H9 (cell line): ENCODE measurements around the gene RIPOR1. TPM values are rescaled to one million over a fixed set of nuclear protein-coding genes. Genes with fewer than 3 reads are reported as not detected.

Experiments used
- DNase-seq: peaks from one replicate; pipeline ENCODE4 v3.0.0-alpha.2; 2017
- H2AFZ ChIP-seq: one replicate; pipeline ENCODE4 v1.6.1; 2013; ENCODE audit warnings: mild to moderate bottlenecking, low read length, control low read depth, moderate library complexity
- H2AK5ac ChIP-seq: 2 replicates; pipeline ENCODE4 v1.6.1; 2013; ENCODE audit warnings: low read length, control low read depth, mixed read lengths; ENCODE audit not compliant: insufficient read length
- H2BK120ac ChIP-seq: one replicate; pipeline ENCODE4 v1.6.1; 2013; ENCODE audit warnings: low read depth, mild to moderate bottlenecking, low read length, control low read depth, inconsistent platforms; ENCODE audit not compliant: poor library complexity, severe bottlenecking
- H2BK12ac ChIP-seq: 2 replicates; pipeline ENCODE4 v1.6.1; 2013; ENCODE audit warnings: low read length, control low read depth, mixed read lengths, low read depth; ENCODE audit not compliant: insufficient read length
- H2BK15ac ChIP-seq: 2 replicates; pipeline ENCODE4 v1.6.1; 2013; ENCODE audit warnings: low read depth, low read length, control low read depth
- H2BK20ac ChIP-seq: one replicate; pipeline ENCODE4 v1.6.1; 2013; ENCODE audit warnings: low read depth, mild to moderate bottlenecking, low read length, control low read depth, inconsistent platforms; ENCODE audit not compliant: poor library complexity, severe bottlenecking
- H2BK5ac ChIP-seq: 2 replicates; pipeline ENCODE4 v1.6.1; 2013; ENCODE audit warnings: low read length, control low read depth, mixed read lengths; ENCODE audit not compliant: insufficient read length
- H3K14ac ChIP-seq: 2 replicates; pipeline ENCODE4 v1.6.1; 2013; ENCODE audit warnings: low read length, control low read depth; ENCODE audit not compliant: insufficient read depth
- H3K18ac ChIP-seq: 2 replicates; pipeline ENCODE4 v1.6.1; 2013; ENCODE audit warnings: low read depth, mild to moderate bottlenecking, mixed read lengths, low read length, control low read depth; ENCODE audit not compliant: insufficient read length
- H3K23ac ChIP-seq: 2 replicates; pipeline ENCODE4 v1.6.1; 2013; ENCODE audit warnings: low read length, control low read depth, mixed read lengths, low read depth; ENCODE audit not compliant: insufficient read length
- H3K23me2 ChIP-seq: 2 replicates; pipeline ENCODE4 v1.6.1; 2013; ENCODE audit warnings: low read depth, mild to moderate bottlenecking, mixed read lengths, low read length, control low read depth; ENCODE audit not compliant: insufficient read length, poor library complexity, severe bottlenecking
- H3K27ac ChIP-seq: 2 replicates; pipeline ENCODE4 v1.5.1; 2013; ENCODE audit warnings: low read length, control low read depth, mixed read lengths, low read depth; ENCODE audit not compliant: insufficient read length
- H3K27me3 ChIP-seq: 2 replicates; pipeline ENCODE4 v1.6.1; 2013; ENCODE audit warnings: low read length, control low read depth, inconsistent platforms; ENCODE audit not compliant: insufficient read depth
- H3K4ac ChIP-seq: 2 replicates; pipeline ENCODE4 v1.6.1; 2013; ENCODE audit warnings: low read depth, mild to moderate bottlenecking, control low read depth, inconsistent platforms, low read length, moderate library complexity
- H3K4me1 ChIP-seq: 2 replicates; pipeline ENCODE4 v1.6.1; 2013; ENCODE audit warnings: low read length, control low read depth, inconsistent platforms; ENCODE audit not compliant: insufficient read depth
- H3K4me2 ChIP-seq: 2 replicates; pipeline ENCODE4 v1.6.1; 2013; ENCODE audit warnings: low read length, control low read depth, mixed read lengths; ENCODE audit not compliant: insufficient read length, insufficient read depth
- H3K56ac ChIP-seq: 2 replicates; pipeline ENCODE4 v1.6.1; 2013; ENCODE audit warnings: low read depth, mild to moderate bottlenecking, mixed read lengths, low read length, control low read depth; ENCODE audit not compliant: insufficient read length
- H3K79me1 ChIP-seq: 2 replicates; pipeline ENCODE4 v1.6.1; 2013; ENCODE audit warnings: low read depth, mild to moderate bottlenecking, moderate library complexity, low read length, control low read depth, inconsistent platforms; ENCODE audit not compliant: insufficient read depth, poor library complexity, severe bottlenecking
- H3K79me2 ChIP-seq: 2 replicates; pipeline ENCODE4 v1.6.1; 2013; ENCODE audit warnings: low read length, control low read depth, inconsistent platforms; ENCODE audit not compliant: insufficient read depth
- H3K9ac ChIP-seq: 2 replicates; pipeline ENCODE4 v1.6.1; 2013; ENCODE audit warnings: low read length, control low read depth, mixed read lengths; ENCODE audit not compliant: insufficient read length; ENCODE audit errors: extremely low read depth
- H3K9me3 ChIP-seq: one replicate; pipeline ENCODE4 v1.6.1; 2013; ENCODE audit warnings: low read depth, low read length, inconsistent platforms; ENCODE audit not compliant: control insufficient read depth
- H3T11ph ChIP-seq: one replicate; pipeline ENCODE4 v1.6.1; 2013; ENCODE audit warnings: mild to moderate bottlenecking, low read length, control low read depth, inconsistent platforms
- H4K20me1 ChIP-seq: one replicate; pipeline ENCODE4 v1.6.1; 2013; ENCODE audit not compliant: control insufficient read depth, insufficient read length, insufficient read depth
- H4K5ac ChIP-seq: 2 replicates; pipeline ENCODE4 v1.6.1; 2013; ENCODE audit warnings: low read depth, mild to moderate bottlenecking, mixed read lengths, low read length, control low read depth; ENCODE audit not compliant: insufficient read length
- H4K8ac ChIP-seq: replicated peaks from 2 replicates; pipeline ENCODE4 v1.6.1; 2013; ENCODE audit warnings: low read length, control low read depth, mixed read lengths, low read depth; ENCODE audit not compliant: insufficient read length
- H4K91ac ChIP-seq: 2 replicates; pipeline ENCODE4 v1.6.1; 2013; ENCODE audit warnings: low read depth, mild to moderate bottlenecking, moderate library complexity, mixed read lengths, low read length, control low read depth; ENCODE audit not compliant: insufficient read length
- H3K27ac Mint-ChIP-seq, 3 experiments: 2 replicates in 2 of 3; 3 replicates in 1 of 3; pipeline ENCODE4 v1.8.0; 2020 to 2021; ENCODE audit warnings: mixed read lengths in 3 of 3, mild to moderate bottlenecking in 1 of 3, moderate library complexity in 1 of 3
- H3K27me3 Mint-ChIP-seq: 2 replicates; pipeline ENCODE4 v1.8.0; 2021; ENCODE audit warnings: low read depth, mild to moderate bottlenecking, moderate library complexity, mixed read lengths
- H3K36me3 Mint-ChIP-seq, 3 experiments: 2 replicates in 2 of 3; 3 replicates in 1 of 3; pipeline ENCODE4 v1.8.0; 2020 to 2021; ENCODE audit warnings: low read depth in 3 of 3, mixed read lengths in 3 of 3; ENCODE audit not compliant: insufficient read depth in 1 of 3
- H3K4me1 Mint-ChIP-seq, 2 experiments: 2 replicates each; pipeline ENCODE4 v1.8.0; 2020; ENCODE audit warnings: mixed read lengths in 2 of 2
- H3K4me3 Mint-ChIP-seq, 2 experiments: 2 replicates in 1 of 2; 3 replicates in 1 of 2; pipeline ENCODE4 v1.8.0; 2020 to 2021; ENCODE audit warnings: mild to moderate bottlenecking in 2 of 2, mixed read lengths in 2 of 2, moderate library complexity in 1 of 2
- H3K9me3 Mint-ChIP-seq, 2 experiments: 2 replicates in 1 of 2; 3 replicates in 1 of 2; pipeline ENCODE4 v1.8.0; 2020; ENCODE audit warnings: mild to moderate bottlenecking in 2 of 2, mixed read lengths in 2 of 2, moderate library complexity in 1 of 2
- WGBS: extraction: QIAGEN DNeasy Blood & Tissue Kit; methylation state at CpG from one replicate; pipeline ENCODE4 v1.1.7; 2013; ENCODE audit warnings: missing lambda C conversion rate, low lambda C conversion rate, mixed read lengths; ENCODE audit not compliant: insufficient read length; ENCODE audit errors: extremely low coverage; 5-methylcytosine and 5-hydroxymethylcytosine counted together
- total RNA-seq: library from RNA; stranded (reverse); gene quantifications from 2 replicates; pipeline ENCODE4 v1.2.1, GENCODE V29; 2021
- TF ChIP-seq, protein P1 (sequence below): fragments of 200-600 bp; sonication (generic); conservative IDR thresholded peaks from 3 replicates; pipeline ENCODE4 v1.8.0; 2021; ENCODE audit warnings: antibody characterized with exemption, mild to moderate bottlenecking

RIPOR1 gene
- total RNA-seq, 1 experiment from 2014 or later, result 14.3 TPM

DNA sequence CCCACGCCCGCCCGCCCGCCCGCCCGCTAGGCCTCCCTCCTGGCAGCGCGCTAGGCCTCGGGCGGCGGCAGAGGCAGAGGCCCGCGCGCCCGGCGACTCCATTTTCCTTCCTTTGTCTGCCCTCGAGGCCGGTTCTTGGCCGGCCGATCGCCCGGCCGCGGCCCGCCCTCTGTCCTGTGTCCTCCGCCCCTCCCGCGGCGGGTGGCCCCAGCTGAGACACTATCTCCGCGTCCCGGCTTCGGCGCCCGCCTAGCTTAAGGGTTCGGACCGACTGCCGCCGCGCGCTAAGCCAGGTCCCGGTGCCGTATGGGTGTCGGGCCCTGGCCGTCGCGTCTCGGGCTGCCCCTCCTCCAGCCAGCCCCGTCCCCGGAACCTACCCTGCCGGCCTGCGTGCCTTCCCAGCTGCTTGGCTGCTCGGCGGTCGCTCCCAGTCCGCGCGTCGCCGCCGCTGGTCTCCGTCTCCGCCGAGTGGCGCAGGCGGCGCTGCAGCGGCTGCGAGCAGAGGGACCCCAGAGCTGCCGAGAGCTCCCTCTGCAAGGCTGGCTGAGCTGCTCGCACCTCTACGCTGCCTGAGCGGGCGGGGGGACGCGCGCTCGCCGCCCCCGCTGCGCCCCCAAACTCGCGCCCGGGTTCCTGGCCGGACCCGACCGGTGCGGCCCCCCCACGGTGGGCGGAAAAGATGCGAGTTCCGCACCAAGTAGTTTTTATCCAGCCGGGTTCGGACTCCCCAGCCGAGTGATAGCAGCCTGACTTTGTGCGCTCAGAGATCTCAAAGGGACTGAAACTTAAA lies 34.5 kb downstream of the RIPOR1 start:
- peak overlapping the region; percentile 71 for H4K91ac ChIP-seq
- H2BK5ac ChIP-seq, result no peak overlapping the region
- Mint-ChIP-seq H3K4me3 (peak overlapping the region; percentile 87 to 88), H3K9me3 (no peaks in the 10 kb centered on the region), H3K27ac (peak overlapping the region; percentile 93 to 98 (median 95)), H3K27me3 (no peaks in the 10 kb centered on the region), H3K4me1 (peaks cover 17 to 25% of the 10 kb centered on the region in 2 experiments), H3K36me3 (peaks cover 0 to 8% (median 4%) of the 10 kb centered on the region in 3 experiments; a peak in 3 of 7 replicates)
- H2AFZ ChIP-seq, result no peak overlapping the region
- no peak overlapping the region for H2BK12ac ChIP-seq
- peak overlapping the region; percentile 78 for H3K27ac ChIP-seq
- TF ChIP-seq, protein P1, sequence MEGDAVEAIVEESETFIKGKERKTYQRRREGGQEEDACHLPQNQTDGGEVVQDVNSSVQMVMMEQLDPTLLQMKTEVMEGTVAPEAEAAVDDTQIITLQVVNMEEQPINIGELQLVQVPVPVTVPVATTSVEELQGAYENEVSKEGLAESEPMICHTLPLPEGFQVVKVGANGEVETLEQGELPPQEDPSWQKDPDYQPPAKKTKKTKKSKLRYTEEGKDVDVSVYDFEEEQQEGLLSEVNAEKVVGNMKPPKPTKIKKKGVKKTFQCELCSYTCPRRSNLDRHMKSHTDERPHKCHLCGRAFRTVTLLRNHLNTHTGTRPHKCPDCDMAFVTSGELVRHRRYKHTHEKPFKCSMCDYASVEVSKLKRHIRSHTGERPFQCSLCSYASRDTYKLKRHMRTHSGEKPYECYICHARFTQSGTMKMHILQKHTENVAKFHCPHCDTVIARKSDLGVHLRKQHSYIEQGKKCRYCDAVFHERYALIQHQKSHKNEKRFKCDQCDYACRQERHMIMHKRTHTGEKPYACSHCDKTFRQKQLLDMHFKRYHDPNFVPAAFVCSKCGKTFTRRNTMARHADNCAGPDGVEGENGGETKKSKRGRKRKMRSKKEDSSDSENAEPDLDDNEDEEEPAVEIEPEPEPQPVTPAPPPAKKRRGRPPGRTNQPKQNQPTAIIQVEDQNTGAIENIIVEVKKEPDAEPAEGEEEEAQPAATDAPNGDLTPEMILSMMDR, result no peak; the same call in 2 of the 3 replicates
- no peak overlapping the region for H3K23ac ChIP-seq
- H3K4me2 ChIP-seq, result peak overlapping the region; percentile 94
- no peak overlapping the region for H3K56ac ChIP-seq
- no peaks in the 10 kb centered on the region for H3K9me3 ChIP-seq
- no peaks in the 10 kb centered on the region for H3K79me1 ChIP-seq
- peak overlapping the region; percentile 79 for H4K5ac ChIP-seq
- H4K8ac ChIP-seq, result no peak overlapping the region
- no peaks in the 10 kb centered on the region for H3K27me3 ChIP-seq
- peaks cover 33% of the 10 kb centered on the region; the same call in 1 of the 2 replicates for H3K79me2 ChIP-seq
- no peak overlapping the region for H2BK120ac ChIP-seq
- H2BK15ac ChIP-seq, result no peak overlapping the region; the same call in 1 of the 2 replicates
- peak overlapping the region; percentile 29; the same call in 1 of the 2 replicates for H3K4ac ChIP-seq
- WGBS, result no CpG with 5 or more reads among the region's 96 CpGs
- H3K18ac ChIP-seq, result peak overlapping the region; percentile 95
- 0 out of 2 replicates have a peak, but pooled peaks cover 3% of the 10 kb centered on the region for H3K4me1 ChIP-seq
- peak overlapping the region; percentile 95 for H3K9ac ChIP-seq
- H3K14ac ChIP-seq, result peak overlapping the region; percentile 93
- peak; percentile 58 for DNase-seq
- no peak overlapping the region for H3T11ph ChIP-seq
- no peaks in the 10 kb centered on the region for H4K20me1 ChIP-seq
- H2BK20ac ChIP-seq, result no peak overlapping the region
- no peak overlapping the region for H2AK5ac ChIP-seq
- peaks cover 12% of the 10 kb centered on the region for H3K23me2 ChIP-seq
